Retinal pigment epithelial cell (primary cell): ENCODE measurements around the gene COL24A1.

ENCODE experiments used
- DNase-seq: peaks from one replicate; pipeline ENCODE4 v3.0.0-alpha.2; 2010; ENCODE audit warnings: low read depth
- H3K4me3 ChIP-seq: 2 replicates; pipeline ENCODE4 v1.5.1; 2011; ENCODE audit warnings: mild to moderate bottlenecking, low read length, control low read depth, moderate library complexity
- TF ChIP-seq, protein P1 (sequence below): conservative IDR thresholded peaks from 2 replicates; pipeline ENCODE4 v1.5.1; 2011; ENCODE audit warnings: low read depth, low read length, control low read depth, inconsistent platforms

Gene COL24A1

GRCh38 chr1:86195281-86195680, 38.7 kb upstream of the COL24A1 start:
- TF ChIP-seq, protein P1, sequence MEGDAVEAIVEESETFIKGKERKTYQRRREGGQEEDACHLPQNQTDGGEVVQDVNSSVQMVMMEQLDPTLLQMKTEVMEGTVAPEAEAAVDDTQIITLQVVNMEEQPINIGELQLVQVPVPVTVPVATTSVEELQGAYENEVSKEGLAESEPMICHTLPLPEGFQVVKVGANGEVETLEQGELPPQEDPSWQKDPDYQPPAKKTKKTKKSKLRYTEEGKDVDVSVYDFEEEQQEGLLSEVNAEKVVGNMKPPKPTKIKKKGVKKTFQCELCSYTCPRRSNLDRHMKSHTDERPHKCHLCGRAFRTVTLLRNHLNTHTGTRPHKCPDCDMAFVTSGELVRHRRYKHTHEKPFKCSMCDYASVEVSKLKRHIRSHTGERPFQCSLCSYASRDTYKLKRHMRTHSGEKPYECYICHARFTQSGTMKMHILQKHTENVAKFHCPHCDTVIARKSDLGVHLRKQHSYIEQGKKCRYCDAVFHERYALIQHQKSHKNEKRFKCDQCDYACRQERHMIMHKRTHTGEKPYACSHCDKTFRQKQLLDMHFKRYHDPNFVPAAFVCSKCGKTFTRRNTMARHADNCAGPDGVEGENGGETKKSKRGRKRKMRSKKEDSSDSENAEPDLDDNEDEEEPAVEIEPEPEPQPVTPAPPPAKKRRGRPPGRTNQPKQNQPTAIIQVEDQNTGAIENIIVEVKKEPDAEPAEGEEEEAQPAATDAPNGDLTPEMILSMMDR, result no peak
- no peak for DNase-seq
- no peak overlapping the region for H3K4me3 ChIP-seq

DNA sequence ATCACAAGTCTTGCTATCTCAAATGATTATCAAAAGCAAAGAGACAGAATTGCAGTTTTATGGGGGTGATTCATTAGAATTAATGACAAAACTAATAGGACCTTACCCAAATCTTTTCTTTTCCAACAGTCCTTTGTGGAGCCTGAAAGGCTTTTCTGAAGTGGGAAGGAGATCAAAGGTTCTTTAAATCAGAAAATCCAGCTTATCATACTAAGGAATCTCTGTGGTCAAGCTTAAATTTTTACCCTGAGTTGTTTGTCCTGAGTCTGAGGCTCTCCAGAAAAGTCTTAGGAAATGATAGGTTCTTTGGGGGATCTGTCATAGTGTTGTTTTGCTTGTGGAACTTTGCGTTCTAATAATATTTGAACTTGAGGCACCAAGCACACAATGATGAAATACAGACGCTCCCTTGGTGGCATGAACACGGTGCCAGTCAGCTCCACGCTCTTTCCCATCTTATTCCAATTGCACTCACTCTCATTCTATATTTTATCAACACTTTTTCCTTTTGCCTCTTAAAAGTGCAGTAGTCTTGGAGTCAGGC, 38.0 kb upstream of the COL24A1 start:
- no peak overlapping the region for H3K4me3 ChIP-seq
- TF ChIP-seq, protein P1, result no peak
- peak; percentile 49 for DNase-seq

DNA sequence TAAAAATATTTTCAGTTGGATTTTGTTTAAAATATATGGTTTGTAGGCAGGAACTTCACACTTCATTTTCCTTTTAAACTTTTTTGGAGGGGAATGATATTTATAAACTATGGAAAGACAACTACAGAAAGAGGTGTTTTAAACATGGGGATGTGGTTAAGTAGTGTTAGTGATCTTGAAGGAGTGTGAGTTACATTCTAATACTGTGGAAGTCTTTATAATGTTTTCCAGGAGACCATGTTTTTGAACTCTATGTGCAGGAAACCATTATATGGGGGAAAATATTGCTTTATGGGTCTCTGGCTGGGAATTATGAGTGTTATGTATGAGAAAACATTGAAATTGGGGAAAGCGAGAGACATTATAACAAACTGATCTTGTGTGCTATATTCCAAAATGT, 35.8 kb upstream of the COL24A1 start:
- H3K4me3 ChIP-seq, result no peak overlapping the region
- TF ChIP-seq, protein P1, result no peak
- no peak for DNase-seq

- no peak overlapping the region for H3K4me3 ChIP-seq
- TF ChIP-seq, protein P1, result no peak
- DNase-seq, result no peak
Measured at GRCh38 chr1:86191958-86192357, 35.4 kb upstream of the COL24A1 start.

DNA sequence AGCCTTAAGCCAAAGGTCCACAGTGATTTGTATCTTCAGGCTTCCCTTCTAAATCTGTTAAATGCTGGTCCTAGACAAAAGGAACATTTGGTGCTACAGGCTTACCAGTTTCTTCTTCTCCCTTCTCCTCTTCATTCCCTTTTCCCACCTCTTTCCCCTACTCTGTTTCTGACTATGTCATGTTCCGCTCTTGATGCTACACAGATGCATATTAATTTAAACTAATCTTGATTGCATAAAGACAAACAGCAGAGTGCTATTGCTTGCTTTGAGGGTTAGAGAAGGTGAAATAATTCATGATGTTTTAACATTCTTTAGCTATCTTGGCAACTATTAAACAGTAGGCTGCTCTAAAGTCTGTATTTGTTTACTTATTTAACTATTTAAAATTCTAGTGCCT, 34.3 kb upstream of the COL24A1 start:
- DNase-seq, result no peak
- TF ChIP-seq, protein P1, result no peak
- no peak overlapping the region for H3K4me3 ChIP-seq

GRCh38 chr1:86184426-86184825, 27.9 kb upstream of the COL24A1 start:
- TF ChIP-seq, protein P1, result no peak
- H3K4me3 ChIP-seq, result no peak overlapping the region
- DNase-seq, result no peak

GRCh38 chr1:86183810-86184209, 27.2 kb upstream of the COL24A1 start:
- TF ChIP-seq, protein P1, result no peak
- no peak overlapping the region for H3K4me3 ChIP-seq
- no peak for DNase-seq
